ENCODE results near the gene KCNT2. TPM values are rescaled to one million over a fixed set of nuclear protein-coding genes. Genes with fewer than 3 reads are reported as not detected.

KCNT2 gene
- total and polyA plus RNA-seq, 2 of the 8 experiments (the other 6 are each of a cell fraction or from before 2014, with no cell fraction given), result 2.3 to 10.2 TPM

DNA sequence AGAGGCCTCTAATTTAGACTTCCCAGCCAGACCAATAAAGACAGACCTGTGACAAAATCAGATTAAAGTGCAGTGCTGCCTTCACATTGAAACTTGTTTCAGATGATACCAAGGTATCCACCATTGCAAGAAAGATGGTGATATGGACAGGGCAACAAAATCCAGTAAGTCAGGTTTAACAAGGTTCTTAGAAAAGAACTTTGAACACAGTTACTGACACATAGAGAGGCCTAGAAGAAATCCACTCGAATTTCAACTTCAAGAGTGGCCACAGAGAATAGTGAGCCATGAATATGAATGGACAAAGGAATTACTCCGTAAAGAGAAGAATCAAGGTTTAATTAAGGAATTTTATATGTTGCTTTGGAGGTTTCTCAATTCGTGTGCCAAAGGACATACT lies 230.4 kb downstream of the KCNT2 start:
- no peak overlapping the region for H3K9ac ChIP-seq (replicated peaks in 1 of 4; ENCODE audit: extremely low read depth in 1 of 4, low read depth in 3 of 4, low read length in 3 of 4)
- H3K36me3 ChIP-seq (ENCODE audit: control insufficient read depth in 2 of 4, insufficient read depth in 4 of 4, low read length in 3 of 4), result no peaks in the 10 kb centered on the region
- no peaks in the 10 kb centered on the region for H3K23me2 ChIP-seq (ENCODE audit: low read depth, low read length)
- no peak overlapping the region for H2AFZ ChIP-seq (ENCODE audit: low read length)
- no peak overlapping the region for H2AK5ac ChIP-seq (ENCODE audit: low read depth, low read length)
- no peak overlapping the region for H3K56ac ChIP-seq (replicated peaks; ENCODE audit: insufficient read length, low read depth, low read length)
- H3K23ac ChIP-seq (ENCODE audit: insufficient read length), result no peak overlapping the region
- H4K20me1 ChIP-seq (replicated peaks in 1 of 2; ENCODE audit: control insufficient read depth in 1 of 2, insufficient read depth in 2 of 2, low read length in 2 of 2), result no peaks in the 10 kb centered on the region
- H2BK120ac ChIP-seq (replicated peaks; ENCODE audit: low read depth, low read length), result no peak overlapping the region
- H3K27me3 ChIP-seq (replicated peaks in 1 of 4; ENCODE audit: control insufficient read depth in 3 of 4, extremely low read depth in 1 of 4, insufficient read depth in 3 of 4, low read length in 3 of 4), result no peaks in the 10 kb centered on the region
- 77% methylated on average over 3 of the region's 3 CpGs; no CpG with 5 or more reads in 1 of the 2 experiments for WGBS, 2 experiments (ENCODE audit: extremely low coverage in 1 of 2, insufficient coverage in 1 of 2, insufficient read length in 1 of 2, insufficient replicate concordance in 2 of 2, low coverage in 1 of 2, low lambda C conversion rate in 2 of 2, missing lambda C conversion rate in 1 of 2)
- peaks cover 0 to 3% (median 1%) of the 10 kb centered on the region in 4 experiments; a peak in 3 of 7 replicates for H3K4me1 ChIP-seq (replicated peaks in 1 of 4; ENCODE audit: control insufficient read depth in 3 of 4, insufficient read depth in 4 of 4, low read length in 3 of 4)
- no peaks in the 10 kb centered on the region for H3K79me2 ChIP-seq (ENCODE audit: control insufficient read depth in 1 of 2, insufficient read depth in 2 of 2, low read length in 2 of 2)
- no peak for DNase-seq (ENCODE audit: low read depth in 1 of 2, low spot score in 2 of 2)
- H3K4ac ChIP-seq (replicated peaks; ENCODE audit: insufficient read length, low read depth, low read length), result no peak overlapping the region
- H2BK15ac ChIP-seq (ENCODE audit: low read length), result no peak overlapping the region
- H3K4me2 ChIP-seq (ENCODE audit: insufficient read depth in 1 of 2, low read depth in 2 of 2, low read length in 2 of 2), result no peak overlapping the region
- ChIA-PET CTCF (ENCODE audit: partially characterized antibody) (no interaction called here), POLR2A (ENCODE audit: partially characterized antibody) (no interaction called here)
- no peak overlapping the region for H3K18ac ChIP-seq (ENCODE audit: extremely low read depth, low read length)
- no peaks in the 10 kb centered on the region for H3K9me3 ChIP-seq (ENCODE audit: insufficient read depth in 2 of 2, low read depth in 1 of 2, low read length in 1 of 2)
- no peak overlapping the region for H2BK5ac ChIP-seq (ENCODE audit: low read depth, low read length)
- H2BK12ac ChIP-seq (ENCODE audit: low read depth, low read length), result no peak overlapping the region
- H4K91ac ChIP-seq (replicated peaks; ENCODE audit: insufficient read length, low read length), result no peak overlapping the region
- no peak overlapping the region for H3K14ac ChIP-seq (ENCODE audit: insufficient read length)
- FAIRE-seq, result no peak
- no peak overlapping the region for H4K5ac ChIP-seq (ENCODE audit: insufficient read length, low read depth, low read length)
- H3K4me3 ChIP-seq (ENCODE audit: extremely low read depth in 1 of 4, insufficient read depth in 2 of 4, low read depth in 3 of 4, low read length in 4 of 4), result no peak overlapping the region
- no peak overlapping the region for H2BK20ac ChIP-seq (ENCODE audit: low read length)
- H3K27ac ChIP-seq (ENCODE audit: low read depth, low read length), result no peak overlapping the region
- no peak overlapping the region for H4K8ac ChIP-seq (ENCODE audit: extremely low read depth, insufficient read depth, low read length)
- H3K79me1 ChIP-seq (ENCODE audit: low read depth, low read length), result no peaks in the 10 kb centered on the region
- TF ChIP-seq EGR1 (IDR thresholded peaks at IDR 0.05; ENCODE audit: borderline replicate concordance, low read depth, low read length) (no peak), FOSL1 (IDR thresholded peaks at IDR 0.05; ENCODE audit: insufficient read depth, low read depth, low read length) (no peak), TAF1 (IDR thresholded peaks at IDR 0.05; ENCODE audit: low read depth, low read length) (no peak), POU5F1 (IDR thresholded peaks at IDR 0.05; ENCODE audit: low read depth, low read length) (no peak), BACH1 (IDR thresholded peaks at IDR 0.05; ENCODE audit: low read length) (no peak), NANOG (IDR thresholded peaks at IDR 0.05; ENCODE audit: insufficient read depth, low read depth, low read length, poor library complexity, severe bottlenecking) (no peak)

Data from H1 (cell line).